VCaP (cell line): Measurements from ENCODE around the gene SMS.

Experiments
- H3K27ac ChIP-seq: fragments of 450-650 bp; 2 replicates; pipeline ENCODE4 v1.5.1; 2017
- CTCF ChIP-seq: fragments of 450-650 bp; conservative IDR thresholded peaks from 2 replicates; pipeline ENCODE4 v1.5.1; 2017; ENCODE audit warnings: mild to moderate bottlenecking, moderate library complexity

Gene SMS

GRCh38 chrX:22025751-22026150, 85.2 kb downstream of the SMS start:
- no peak overlapping the region for H3K27ac ChIP-seq
- TF ChIP-seq CTCF = no peak

- no peak overlapping the region for H3K27ac ChIP-seq
- TF ChIP-seq CTCF = no peak
These were observed 86.2 kb downstream of the SMS start for GRCh38 chrX:22026731-22027130.

GRCh38 chrX:22032084-22032483, 91.6 kb downstream of the SMS start, which contains the start of gene PHEX:
PHEX (plus strand) TSS chrX:22032325; CDS start chrX:22033006, 681 bp downstream.
- no peak for TF ChIP-seq CTCF

GRCh38 chrX:22032506-22032905, 92.0 kb downstream of the SMS start:
- TF ChIP-seq CTCF = no peak
- H3K27ac ChIP-seq = no peak overlapping the region

More at GRCh38 chrX:22032084-22032483, 91.6 kb downstream of the SMS start, which contains the start of gene PHEX:
- no peak within 1 kb of the TSS for H3K27ac ChIP-seq

- no peak overlapping the region for H3K27ac ChIP-seq
- no peak for TF ChIP-seq CTCF
These were observed 93.3 kb downstream of the SMS start for GRCh38 chrX:22033818-22034217.

- TF ChIP-seq CTCF = no peak
- no peak overlapping the region for H3K27ac ChIP-seq
These were observed 94.7 kb downstream of the SMS start for GRCh38 chrX:22035236-22035635.

GRCh38 chrX:22037225-22037624, 96.7 kb downstream of the SMS start:
- H3K27ac ChIP-seq = no peak overlapping the region
- no peak for TF ChIP-seq CTCF
